Left ventricle myocardium inferior (tissue), 1 donor: ENCODE data around the gene GCHFR. TPM values are rescaled to one million over a fixed set of nuclear protein-coding genes. Genes with fewer than 3 reads are reported as not detected.
A peak's percentile ranks its signal among the peaks of the same experiment; 100 is the strongest.

Experiments
- DNase-seq: peaks from one replicate; pipeline ENCODE4 v3.0.0-alpha.2; 2020
- H3K27ac ChIP-seq: fragments of 200-600 bp; replicated peaks from 2 replicates; pipeline ENCODE4 v1.8.0; 2021
- H3K27me3 ChIP-seq: fragments of 200-600 bp; 2 replicates; pipeline ENCODE4 v1.8.0; 2021; ENCODE audit warnings: low read depth
- H3K36me3 ChIP-seq: fragments of 200-600 bp; 2 replicates; pipeline ENCODE4 v1.8.0; 2021
- H3K4me1 ChIP-seq: fragments of 200-600 bp; 2 replicates; pipeline ENCODE4 v1.8.0; 2021
- H3K4me3 ChIP-seq: fragments of 200-600 bp; 2 replicates; pipeline ENCODE4 v1.8.0; 2021; ENCODE audit warnings: mild to moderate bottlenecking, moderate library complexity
- H3K9me3 ChIP-seq: fragments of 200-600 bp; replicated peaks from 2 replicates; pipeline ENCODE4 v1.8.0; 2021
- intact Hi-C: fragments of 100-400 bp; cut with micrococcal nuclease; formaldehyde crosslinking; loops from one replicate; pipeline ENCODE4 v1.11.0; 2022
- total RNA-seq: library from RNA; stranded (reverse); fragmentation: NEBNext Ultra II Directional; extraction: Animal tissue kit (Norgen Biotek cat#: 25700); gene quantifications from one replicate; pipeline ENCODE4 v1.2.1, GENCODE V29; 2021
- TF ChIP-seq, protein P1 (sequence below): fragments of 200-600 bp; IDR thresholded peaks from 2 replicates; pipeline ENCODE4 v1.8.0; 2021; ENCODE audit warnings: antibody characterized with exemption, mild to moderate bottlenecking, borderline replicate concordance
- donor health status: DM: no; HTN: yes; CAD: no; lungs with severe emphysema.

GCHFR gene
- total RNA-seq, 1 donor from 2014 or later: 7.1 TPM

DNA sequence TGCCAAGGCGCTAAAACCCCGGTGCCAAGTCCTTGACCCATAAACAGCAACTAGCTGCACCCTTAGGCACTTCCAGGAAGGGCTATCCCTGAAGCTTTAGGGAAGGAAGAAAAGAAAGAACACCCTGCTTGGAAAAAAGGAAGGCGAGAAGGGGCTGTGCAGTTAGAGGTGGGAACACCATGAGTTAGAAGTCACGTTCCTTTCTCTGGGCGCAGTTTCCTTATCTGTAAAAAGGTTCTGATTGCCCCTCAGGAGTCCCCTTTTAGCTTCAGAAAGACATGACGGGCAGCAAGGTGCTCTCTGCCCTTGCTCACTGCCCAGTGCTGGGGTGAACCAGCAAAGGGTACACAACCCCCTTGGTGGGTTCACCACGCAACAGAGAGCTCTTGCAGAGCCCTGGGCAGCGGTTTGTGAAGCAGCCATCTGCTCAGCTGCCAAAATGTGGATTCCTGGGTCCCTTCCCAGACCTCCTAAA, 798 bp downstream of the GCHFR start:
- intact Hi-C loops: no loop called here

DNA sequence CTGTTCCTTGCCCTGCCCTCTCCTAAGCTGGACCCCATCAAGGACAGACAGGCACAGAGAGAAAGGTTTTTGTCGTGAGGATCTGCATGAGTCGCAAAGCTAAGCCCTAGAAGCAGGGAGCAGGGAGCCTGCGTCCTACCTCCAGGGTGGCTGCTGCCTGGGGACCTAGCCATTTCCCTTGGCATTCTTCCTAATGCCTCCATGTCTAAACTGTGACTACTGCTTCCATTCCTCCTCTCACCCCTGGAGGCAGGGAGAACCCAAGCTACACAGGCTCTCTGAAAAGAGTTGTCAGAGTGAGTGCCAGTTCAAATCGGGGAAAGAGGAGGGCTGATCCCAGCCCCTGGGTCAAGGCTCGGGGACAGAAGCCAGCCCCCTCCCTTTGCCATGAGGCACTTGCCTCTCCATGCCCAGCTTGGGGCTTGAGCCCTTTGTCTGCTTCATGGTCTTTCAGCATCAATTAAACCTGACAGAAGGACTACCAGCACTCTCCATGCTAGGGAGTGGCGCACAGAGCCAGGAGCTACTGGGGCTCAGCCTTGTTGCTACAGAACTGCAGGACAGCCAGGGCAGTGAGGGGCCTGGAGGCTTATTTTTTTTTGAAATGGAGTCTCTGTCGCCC, 2.4 kb downstream of the GCHFR start:
- TF ChIP-seq, protein P1, sequence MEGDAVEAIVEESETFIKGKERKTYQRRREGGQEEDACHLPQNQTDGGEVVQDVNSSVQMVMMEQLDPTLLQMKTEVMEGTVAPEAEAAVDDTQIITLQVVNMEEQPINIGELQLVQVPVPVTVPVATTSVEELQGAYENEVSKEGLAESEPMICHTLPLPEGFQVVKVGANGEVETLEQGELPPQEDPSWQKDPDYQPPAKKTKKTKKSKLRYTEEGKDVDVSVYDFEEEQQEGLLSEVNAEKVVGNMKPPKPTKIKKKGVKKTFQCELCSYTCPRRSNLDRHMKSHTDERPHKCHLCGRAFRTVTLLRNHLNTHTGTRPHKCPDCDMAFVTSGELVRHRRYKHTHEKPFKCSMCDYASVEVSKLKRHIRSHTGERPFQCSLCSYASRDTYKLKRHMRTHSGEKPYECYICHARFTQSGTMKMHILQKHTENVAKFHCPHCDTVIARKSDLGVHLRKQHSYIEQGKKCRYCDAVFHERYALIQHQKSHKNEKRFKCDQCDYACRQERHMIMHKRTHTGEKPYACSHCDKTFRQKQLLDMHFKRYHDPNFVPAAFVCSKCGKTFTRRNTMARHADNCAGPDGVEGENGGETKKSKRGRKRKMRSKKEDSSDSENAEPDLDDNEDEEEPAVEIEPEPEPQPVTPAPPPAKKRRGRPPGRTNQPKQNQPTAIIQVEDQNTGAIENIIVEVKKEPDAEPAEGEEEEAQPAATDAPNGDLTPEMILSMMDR: no peak
- H3K27ac ChIP-seq: no peak overlapping the region
- intact Hi-C loops: no loop called here
- no peaks in the 10 kb centered on the region for H3K27me3 ChIP-seq
- peaks cover 37% of the 10 kb centered on the region for H3K4me1 ChIP-seq
- H3K9me3 ChIP-seq: no peaks in the 10 kb centered on the region
- H3K36me3 ChIP-seq: peaks cover 17% of the 10 kb centered on the region
- DNase-seq: no peak
- no peak overlapping the region for H3K4me3 ChIP-seq

More for the DNA sequence above, 798 bp downstream of the GCHFR start:
- no peak for DNase-seq
- Histone ChIP-seq H3K36me3 (peaks cover 12% of the 10 kb centered on the region), H3K9me3 (no peaks in the 10 kb centered on the region), H3K27ac (peak overlapping the region; percentile 80), H3K4me1 (peaks cover 36% of the 10 kb centered on the region), H3K27me3 (no peaks in the 10 kb centered on the region), H3K4me3 (peak overlapping the region; percentile 69)
- TF ChIP-seq, protein P1: no peak

DNA sequence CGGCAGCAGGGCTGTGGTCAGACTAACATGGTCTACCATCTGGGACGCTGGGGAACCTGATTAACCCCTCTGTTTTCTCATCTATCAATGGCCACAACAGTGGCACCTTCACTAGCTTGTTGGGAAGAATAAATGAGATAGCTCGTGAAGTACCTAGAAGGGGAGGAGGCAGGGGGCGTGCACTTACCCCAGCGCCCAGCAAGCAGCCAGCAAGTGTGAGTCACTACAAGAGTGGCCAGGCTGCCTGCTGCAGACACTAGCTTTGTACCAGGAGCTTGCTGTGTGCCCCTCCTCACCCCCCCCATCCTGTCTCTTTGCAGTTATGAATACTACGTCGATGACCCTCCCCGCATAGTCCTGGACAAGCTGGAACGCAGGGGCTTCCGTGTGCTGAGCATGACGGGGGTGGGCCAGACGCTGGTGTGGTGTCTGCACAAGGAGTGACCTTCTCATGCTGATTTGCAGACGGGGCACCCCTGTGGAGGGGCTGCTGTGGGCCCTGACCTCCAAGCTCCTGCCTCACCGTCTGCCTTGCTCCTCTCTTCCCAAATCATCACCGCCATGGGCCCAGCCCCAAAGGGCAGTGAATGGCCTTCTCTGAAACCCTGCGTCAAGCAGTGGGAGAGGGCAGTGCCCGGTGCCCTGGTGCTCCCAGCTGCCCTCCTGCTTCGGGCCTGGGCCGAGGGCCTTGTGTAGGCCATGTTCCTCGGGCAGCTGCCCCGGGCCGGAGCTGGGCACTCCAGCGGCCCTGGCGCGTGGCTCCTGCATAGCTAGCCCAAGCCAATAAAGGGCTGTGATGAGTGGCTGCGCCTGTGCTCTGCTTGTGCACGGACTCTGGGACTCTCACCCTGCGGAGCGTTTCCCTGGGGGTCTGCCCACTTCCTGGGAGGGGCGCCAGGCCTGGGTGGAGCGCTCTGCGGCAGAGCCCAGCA, 3.3 kb downstream of the GCHFR start:
- peaks cover 24% of the 10 kb centered on the region for H3K36me3 ChIP-seq
- H3K4me3 ChIP-seq: no peak overlapping the region
- H3K27me3 ChIP-seq: no peaks in the 10 kb centered on the region
- peaks cover 37% of the 10 kb centered on the region for H3K4me1 ChIP-seq
- intact Hi-C loops: no loop called here
- DNase-seq: no peak
- no peak overlapping the region for H3K27ac ChIP-seq
- H3K9me3 ChIP-seq: no peaks in the 10 kb centered on the region
- TF ChIP-seq, protein P1: no peak

DNA sequence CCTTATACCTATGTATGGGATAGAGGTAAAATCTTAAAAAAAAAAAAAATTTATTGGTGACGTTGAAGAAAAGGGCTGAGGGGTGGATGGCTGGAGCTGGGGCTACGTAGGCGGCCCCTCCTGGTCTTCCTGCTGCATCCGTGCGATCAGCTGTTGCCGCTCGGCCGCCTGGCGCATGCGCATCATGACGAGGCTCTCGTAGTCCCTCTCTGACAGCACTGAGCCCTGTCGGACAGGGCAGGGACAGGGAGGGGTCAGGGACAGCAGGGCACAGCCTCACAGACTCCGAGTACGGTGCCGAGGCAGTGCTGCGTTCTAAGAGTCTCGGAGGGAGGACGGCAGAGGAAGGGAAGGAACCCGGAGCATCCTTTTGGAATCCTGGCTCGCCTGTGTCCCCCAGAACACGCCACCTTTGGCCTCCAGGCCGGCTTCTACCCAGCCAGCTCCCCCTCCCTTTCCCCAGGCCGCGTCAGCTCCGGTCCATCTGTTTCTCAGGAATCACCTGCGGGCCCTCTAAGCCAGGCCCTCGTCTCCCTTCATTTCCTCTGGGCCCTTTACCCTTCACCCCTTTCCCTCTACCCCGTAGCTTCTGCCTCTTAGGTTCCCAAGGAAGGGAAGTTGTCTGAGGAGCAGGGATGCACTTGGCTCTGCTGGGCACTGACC, 4.1 kb downstream of the GCHFR start:
- no peak for DNase-seq
- Histone ChIP-seq H3K4me3 (no peak overlapping the region), H3K27me3 (no peaks in the 10 kb centered on the region), H3K27ac (peak overlapping the region; percentile 36), H3K36me3 (peaks cover 32% of the 10 kb centered on the region), H3K9me3 (no peaks in the 10 kb centered on the region), H3K4me1 (peaks cover 33% of the 10 kb centered on the region)
- intact Hi-C loops: no loop called here
- TF ChIP-seq, protein P1: no peak

DNA sequence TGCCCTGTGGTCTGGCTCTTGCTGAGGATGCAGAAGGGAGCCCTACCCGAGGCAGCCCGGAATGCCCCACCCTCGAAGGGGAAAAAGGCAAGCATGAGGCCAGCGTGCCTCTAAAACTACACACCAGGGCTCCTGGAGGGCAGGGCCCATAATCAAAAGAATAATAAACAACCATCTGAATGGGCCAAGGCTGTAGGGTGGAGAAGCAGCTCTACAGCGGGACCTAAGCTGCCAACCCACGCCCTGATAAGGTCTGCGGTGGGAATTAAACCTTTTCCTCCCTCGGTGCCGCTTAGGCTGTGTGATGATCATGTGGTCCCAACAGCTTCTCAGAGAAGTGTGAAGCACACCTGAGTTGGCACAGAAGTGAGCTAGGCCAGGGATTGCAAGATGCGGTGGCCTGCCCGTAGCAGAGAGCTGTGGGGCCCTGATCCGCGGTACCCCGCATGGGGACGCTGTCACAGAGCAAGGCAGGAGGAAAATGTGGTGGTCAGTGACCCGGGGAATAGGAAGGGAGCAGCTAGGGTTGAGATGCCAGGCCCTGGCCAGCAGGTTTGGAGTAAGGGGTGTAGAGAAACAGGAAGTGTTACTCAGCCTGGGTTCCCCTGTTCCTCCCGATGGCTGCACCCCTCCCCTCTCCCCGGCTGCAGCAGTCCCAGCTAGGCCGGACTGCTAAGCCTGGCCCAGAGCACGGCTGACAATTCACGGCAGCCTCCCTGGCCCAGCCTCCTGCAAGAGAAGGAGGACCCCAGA, 4.8 kb downstream of the GCHFR start:
- intact Hi-C loops: no loop called here
- H3K9me3 ChIP-seq: no peaks in the 10 kb centered on the region
- H3K4me1 ChIP-seq: peaks cover 25% of the 10 kb centered on the region
- no peak for DNase-seq
- H3K4me3 ChIP-seq: no peak overlapping the region
- no peaks in the 10 kb centered on the region for H3K27me3 ChIP-seq
- TF ChIP-seq, protein P1: no peak
- H3K27ac ChIP-seq: peak overlapping the region; percentile 36
- peaks cover 39% of the 10 kb centered on the region for H3K36me3 ChIP-seq
